Measurements from ENCODE around the gene EYS. TPM values are rescaled to one million over a fixed set of nuclear protein-coding genes. Genes with fewer than 3 reads are reported as not detected.

Gene EYS
- polyA plus RNA-seq, 1 of the 3 experiments (the other 2 are of a cell fraction): 0.05 TPM

- ChIA-PET CTCF (no interaction called here), POLR2A (no interaction called here)
- WGBS (ENCODE audit: low lambda C conversion rate): 58% methylated on average over 1 of the region's 1 CpG
- no peaks in the 10 kb centered on the region for H3F3A ChIP-seq (replicated peaks; ENCODE audit: insufficient read depth)
- no peaks in the 10 kb centered on the region for H4K20me1 ChIP-seq (ENCODE audit: insufficient read depth)
- H3K9ac ChIP-seq: no peak overlapping the region
- no peak overlapping the region for H3K27ac ChIP-seq (ENCODE audit: low read depth in 2 of 2, low read length in 1 of 2)
- DNase-seq: no peak
- no peaks in the 10 kb centered on the region for H3K9me2 ChIP-seq
- TF ChIP-seq FOXJ3 (CRISPR knock-in tag; IDR thresholded peaks at IDR 0.05): no peak
- no peaks in the 10 kb centered on the region for H3K4me1 ChIP-seq (ENCODE audit: control insufficient read depth in 1 of 2, insufficient read depth in 2 of 2, low read depth in 1 of 2, low read length in 1 of 2)
- no peak overlapping the region for H3K4me3 ChIP-seq (ENCODE audit: low read depth in 2 of 2, low read length in 1 of 2)
- H3K36me3 ChIP-seq (replicated peaks in 1 of 2; ENCODE audit: control insufficient read depth in 1 of 2, insufficient read depth in 2 of 2, low read length in 1 of 2): no peaks in the 10 kb centered on the region
- no peaks in the 10 kb centered on the region for H3K79me2 ChIP-seq (ENCODE audit: insufficient read depth)
- H3K27me3 ChIP-seq (ENCODE audit: insufficient read depth): no peaks in the 10 kb centered on the region
- H2AFZ ChIP-seq (ENCODE audit: low read depth): no peak overlapping the region
- no peaks in the 10 kb centered on the region for H3K9me3 ChIP-seq
- no peak overlapping the region for H3K4me2 ChIP-seq
Observed at GRCh38 chr6:64255000-64255399, 1452.0 kb downstream of the EYS start.

- no peak overlapping the region for H3K4me3 ChIP-seq (ENCODE audit: low read depth in 2 of 2, low read length in 1 of 2)
- CTCF ChIA-PET: no interaction called here
- 65% methylated on average over 3 of the region's 3 CpGs for WGBS (ENCODE audit: low lambda C conversion rate)
- DNase-seq: no peak
- no peaks in the 10 kb centered on the region for H3K9me3 ChIP-seq
- H3K27me3 ChIP-seq (ENCODE audit: insufficient read depth): no peaks in the 10 kb centered on the region
- no peak overlapping the region for H2AFZ ChIP-seq (ENCODE audit: low read depth)
- no peak overlapping the region for H3K4me2 ChIP-seq
- H3K79me2 ChIP-seq (ENCODE audit: insufficient read depth): no peaks in the 10 kb centered on the region
- no peaks in the 10 kb centered on the region for H3K36me3 ChIP-seq (replicated peaks in 1 of 2; ENCODE audit: control insufficient read depth in 1 of 2, insufficient read depth in 2 of 2, low read length in 1 of 2)
- H3K9me2 ChIP-seq: no peaks in the 10 kb centered on the region
- H4K20me1 ChIP-seq (ENCODE audit: insufficient read depth): no peaks in the 10 kb centered on the region
- POLR2A ChIA-PET: no interaction called here
- TF ChIP-seq CHD2 (IDR thresholded peaks at IDR 0.05; ENCODE audit: low read length, partially characterized antibody) (no peak), POLR2AphosphoS5 (IDR thresholded peaks at IDR 0.05; ENCODE audit: low read depth, low read length) (no peak), IRF3 (IDR thresholded peaks at IDR 0.05; ENCODE audit: low read depth, low read length) (no peak), TAF1 (IDR thresholded peaks at IDR 0.05; ENCODE audit: borderline replicate concordance, low read depth, low read length) (no peak), NFIC (IDR thresholded peaks at IDR 0.05; ENCODE audit: borderline replicate concordance) (no peak), YY1 (IDR thresholded peaks at IDR 0.05; ENCODE audit: low read depth) (no peak), FOXJ3 (CRISPR knock-in tag; IDR thresholded peaks at IDR 0.05) (no peak), SMC3 (IDR thresholded peaks at IDR 0.05; ENCODE audit: low read depth, low read length) (no peak), ELF1 (IDR thresholded peaks at IDR 0.05) (no peak), FOSL2 (IDR thresholded peaks at IDR 0.05; ENCODE audit: borderline replicate concordance, low read depth) (no peak), PBX3 (IDR thresholded peaks at IDR 0.05) (no peak), TCF12 (IDR thresholded peaks at IDR 0.05) (no peak), TEAD4 (IDR thresholded peaks at IDR 0.05; ENCODE audit: borderline replicate concordance, insufficient read depth) (no peak), GABPA (IDR thresholded peaks at IDR 0.05; ENCODE audit: low read depth) (no peak), SIN3A (IDR thresholded peaks at IDR 0.05; ENCODE audit: borderline replicate concordance, low read depth, low read length) (no peak), RAD21 (IDR thresholded peaks at IDR 0.05; ENCODE audit: low read length) (no peak), EP300 (IDR thresholded peaks at IDR 0.05; ENCODE audit: borderline replicate concordance in 1 of 2, low read depth in 1 of 2, low read length in 1 of 2) (no peak), JUND (IDR thresholded peaks at IDR 0.05) (no peak), REST (IDR thresholded peaks at IDR 0.05; ENCODE audit: low read depth, low read length) (no peak)
- H3K27ac ChIP-seq (ENCODE audit: low read depth in 2 of 2, low read length in 1 of 2): no peak overlapping the region
- H3K4me1 ChIP-seq (ENCODE audit: control insufficient read depth in 1 of 2, insufficient read depth in 2 of 2, low read depth in 1 of 2, low read length in 1 of 2): no peaks in the 10 kb centered on the region
- H3K9ac ChIP-seq: no peak overlapping the region
- H3F3A ChIP-seq (replicated peaks; ENCODE audit: insufficient read depth): no peaks in the 10 kb centered on the region
Observed at GRCh38 chr6:64254558-64254957, 1452.5 kb downstream of the EYS start.

Data from SK-N-SH (cell line).